Muscle layer of duodenum (tissue), 2 donors: ENCODE results near the gene C1QB.

Experiments used
- H3K27ac ChIP-seq: one replicate; pipeline ENCODE4 v1.7.0; 2013; ENCODE audit warnings: mild to moderate bottlenecking, low read length
- H3K27me3 ChIP-seq: one replicate; pipeline ENCODE4 v1.7.0; 2013; ENCODE audit warnings: low read depth, mild to moderate bottlenecking, control low read depth, low read length
- H3K36me3 ChIP-seq, 2 donors: one replicate each; pipeline ENCODE4 v1.7.0; 2013; ENCODE audit warnings: low read length in 2 of 2, control low read depth in 1 of 2, mild to moderate bottlenecking in 1 of 2; ENCODE audit not compliant: insufficient read depth in 2 of 2, control insufficient read depth in 1 of 2
- H3K4me1 ChIP-seq, 2 donors: one replicate each; pipeline ENCODE4 v1.7.0; 2013; ENCODE audit warnings: low read length in 2 of 2, mild to moderate bottlenecking in 2 of 2, control low read depth in 1 of 2, moderate library complexity in 1 of 2; ENCODE audit not compliant: insufficient read depth in 2 of 2, control insufficient read depth in 1 of 2
- H3K4me3 ChIP-seq, 2 donors: one replicate each; pipeline ENCODE4 v1.7.0; 2013; ENCODE audit warnings: low read length in 2 of 2, low read depth in 1 of 2, mild to moderate bottlenecking in 1 of 2
- H3K9me3 ChIP-seq, 2 donors: one replicate each; pipeline ENCODE4 v1.7.0; 2013; ENCODE audit warnings: low read length in 2 of 2, control low read depth in 1 of 2, mild to moderate bottlenecking in 1 of 2; ENCODE audit not compliant: control insufficient read depth in 1 of 2
- donor health status: healthy.

C1QB gene

GRCh38 chr1:22685591-22686059 is 32.6 kb downstream of the C1QB start:
- H3K4me3 ChIP-seq, result no peak overlapping the region
- H3K9me3 ChIP-seq, result no peaks in the 10 kb centered on the region
- no peaks in the 10 kb centered on the region for H3K36me3 ChIP-seq
- H3K27ac ChIP-seq, result no peak overlapping the region
- peaks cover 0 to 7% of the 10 kb centered on the region in 2 donors for H3K4me1 ChIP-seq
- no peaks in the 10 kb centered on the region for H3K27me3 ChIP-seq

- H3K4me1 ChIP-seq, result peaks cover 0 to 7% of the 10 kb centered on the region in 2 donors
- H3K27ac ChIP-seq, result no peak overlapping the region
- H3K36me3 ChIP-seq, result no peaks in the 10 kb centered on the region
These were observed 34.2 kb downstream of the C1QB start for GRCh38 chr1:22687191-22687590.

GRCh38 chr1:22688466-22688865 is 35.4 kb downstream of the C1QB start:
- no peaks in the 10 kb centered on the region for H3K27me3 ChIP-seq
- H3K4me1 ChIP-seq, result peaks cover 0 to 7% of the 10 kb centered on the region in 2 donors
- H3K4me3 ChIP-seq, result no peak overlapping the region
- H3K27ac ChIP-seq, result no peak overlapping the region
- no peaks in the 10 kb centered on the region for H3K9me3 ChIP-seq
- H3K36me3 ChIP-seq, result no peaks in the 10 kb centered on the region

More at GRCh38 chr1:22687191-22687590, 34.2 kb downstream of the C1QB start:
- Histone ChIP-seq H3K4me3 (no peak overlapping the region), H3K27me3 (no peaks in the 10 kb centered on the region), H3K9me3 (no peaks in the 10 kb centered on the region)

- Histone ChIP-seq H3K27ac (no peak overlapping the region), H3K36me3 (no peaks in the 10 kb centered on the region), H3K27me3 (no peaks in the 10 kb centered on the region), H3K4me1 (peaks cover 0 to 7% of the 10 kb centered on the region in 2 donors), H3K9me3 (no peaks in the 10 kb centered on the region), H3K4me3 (no peak overlapping the region)
These were observed 36.5 kb downstream of the C1QB start for GRCh38 chr1:22689505-22689904.

- H3K27me3 ChIP-seq, result no peaks in the 10 kb centered on the region
- no peaks in the 10 kb centered on the region for H3K36me3 ChIP-seq
- no peaks in the 10 kb centered on the region for H3K9me3 ChIP-seq
- no peak overlapping the region for H3K4me3 ChIP-seq
- H3K27ac ChIP-seq, result no peak overlapping the region
- no peaks in the 10 kb centered on the region for H3K4me1 ChIP-seq
These were observed 38.2 kb downstream of the C1QB start for GRCh38 chr1:22691031-22691753.

- no peaks in the 10 kb centered on the region for H3K36me3 ChIP-seq
- H3K4me1 ChIP-seq, result no peaks in the 10 kb centered on the region
- H3K9me3 ChIP-seq, result no peaks in the 10 kb centered on the region
- H3K27me3 ChIP-seq, result no peaks in the 10 kb centered on the region
- no peak overlapping the region for H3K4me3 ChIP-seq
- no peak overlapping the region for H3K27ac ChIP-seq
These were observed 41.1 kb downstream of the C1QB start for GRCh38 chr1:22694172-22694571.

- H3K9me3 ChIP-seq, result no peaks in the 10 kb centered on the region
- no peaks in the 10 kb centered on the region for H3K27me3 ChIP-seq
- H3K27ac ChIP-seq, result no peak overlapping the region
- no peaks in the 10 kb centered on the region for H3K36me3 ChIP-seq
- H3K4me3 ChIP-seq, result no peak overlapping the region
- H3K4me1 ChIP-seq, result no peaks in the 10 kb centered on the region
These were observed 43.6 kb downstream of the C1QB start for GRCh38 chr1:22696610-22697009.

- no peaks in the 10 kb centered on the region for H3K4me1 ChIP-seq
- no peak overlapping the region for H3K27ac ChIP-seq
These were observed 44.9 kb downstream of the C1QB start for GRCh38 chr1:22697980-22698379.

GRCh38 chr1:22699681-22700520 is 46.9 kb downstream of the C1QB start:
- no peaks in the 10 kb centered on the region for H3K4me1 ChIP-seq
- H3K9me3 ChIP-seq, result no peaks in the 10 kb centered on the region

More at GRCh38 chr1:22697980-22698379, 44.9 kb downstream of the C1QB start:
- Histone ChIP-seq H3K36me3 (no peaks in the 10 kb centered on the region), H3K27me3 (no peaks in the 10 kb centered on the region), H3K4me3 (no peak overlapping the region), H3K9me3 (no peaks in the 10 kb centered on the region)

GRCh38 chr1:22702296-22703085 is 49.5 kb downstream of the C1QB start:
- no peaks in the 10 kb centered on the region for H3K27me3 ChIP-seq
- H3K36me3 ChIP-seq, result no peaks in the 10 kb centered on the region
- no peaks in the 10 kb centered on the region for H3K9me3 ChIP-seq
- peak overlapping the region; percentile 3 for H3K27ac ChIP-seq
- no peaks in the 10 kb centered on the region for H3K4me1 ChIP-seq
- H3K4me3 ChIP-seq, result no peak overlapping the region

More at GRCh38 chr1:22699681-22700520, 46.9 kb downstream of the C1QB start:
- Histone ChIP-seq H3K27me3 (no peaks in the 10 kb centered on the region), H3K4me3 (no peak overlapping the region), H3K27ac (no peak overlapping the region), H3K36me3 (no peaks in the 10 kb centered on the region)
